Neural cell (in vitro differentiated cells): ENCODE results near the gene COL28A1.

Source experiments
- EP300 ChIP-seq: fragments of 450-650 bp; conservative IDR thresholded peaks from 2 replicates; pipeline ENCODE4 v1.6.1; 2014; ENCODE audit warnings: antibody characterized with exemption, mild to moderate bottlenecking, moderate library complexity; ENCODE audit not compliant: poor library complexity, severe bottlenecking
- EZH2 ChIP-seq: fragments of 200-600, 300-800 bp; shearing (Covaris generic), sonication (generic); IDR thresholded peaks from 2 replicates; pipeline ENCODE4 v1.6.1; 2014; ENCODE audit warnings: antibody characterized with exemption, low read length, borderline replicate concordance, mild to moderate bottlenecking; ENCODE audit not compliant: insufficient read depth, poor library complexity, severe bottlenecking
- MXI1 ChIP-seq: fragments of 450-650 bp; conservative IDR thresholded peaks from 2 replicates; pipeline ENCODE4 v1.6.1; 2014; ENCODE audit warnings: antibody characterized with exemption, mild to moderate bottlenecking; ENCODE audit not compliant: poor library complexity, severe bottlenecking
- POLR2AphosphoS5 ChIP-seq: IDR thresholded peaks from 2 replicates; pipeline ENCODE4 v1.6.1; 2012
- RAD21 ChIP-seq: fragments of 450-650 bp; conservative IDR thresholded peaks from 2 replicates; pipeline ENCODE4 v1.6.1; 2014; ENCODE audit warnings: antibody characterized with exemption, mild to moderate bottlenecking, moderate library complexity
- SMC3 ChIP-seq: fragments of 450-650 bp; conservative IDR thresholded peaks from 2 replicates; pipeline ENCODE4 v1.6.1; 2014; ENCODE audit warnings: antibody characterized with exemption, mild to moderate bottlenecking, moderate library complexity; ENCODE audit not compliant: poor library complexity
- TAF1 ChIP-seq: IDR thresholded peaks from 2 replicates; pipeline ENCODE4 v1.6.1; 2012; ENCODE audit warnings: low read depth
- TF ChIP-seq, protein P1 (sequence below): fragments of 450-650 bp; IDR thresholded peaks from 2 replicates; pipeline ENCODE4 v1.5.1; 2014; ENCODE audit warnings: antibody characterized with exemption, mild to moderate bottlenecking, moderate library complexity; ENCODE audit not compliant: poor library complexity, severe bottlenecking
- TF ChIP-seq, protein P2 (sequence below): IDR thresholded peaks from 2 replicates; pipeline ENCODE4 v1.6.1; 2012; ENCODE audit warnings: borderline replicate concordance

DNA sequence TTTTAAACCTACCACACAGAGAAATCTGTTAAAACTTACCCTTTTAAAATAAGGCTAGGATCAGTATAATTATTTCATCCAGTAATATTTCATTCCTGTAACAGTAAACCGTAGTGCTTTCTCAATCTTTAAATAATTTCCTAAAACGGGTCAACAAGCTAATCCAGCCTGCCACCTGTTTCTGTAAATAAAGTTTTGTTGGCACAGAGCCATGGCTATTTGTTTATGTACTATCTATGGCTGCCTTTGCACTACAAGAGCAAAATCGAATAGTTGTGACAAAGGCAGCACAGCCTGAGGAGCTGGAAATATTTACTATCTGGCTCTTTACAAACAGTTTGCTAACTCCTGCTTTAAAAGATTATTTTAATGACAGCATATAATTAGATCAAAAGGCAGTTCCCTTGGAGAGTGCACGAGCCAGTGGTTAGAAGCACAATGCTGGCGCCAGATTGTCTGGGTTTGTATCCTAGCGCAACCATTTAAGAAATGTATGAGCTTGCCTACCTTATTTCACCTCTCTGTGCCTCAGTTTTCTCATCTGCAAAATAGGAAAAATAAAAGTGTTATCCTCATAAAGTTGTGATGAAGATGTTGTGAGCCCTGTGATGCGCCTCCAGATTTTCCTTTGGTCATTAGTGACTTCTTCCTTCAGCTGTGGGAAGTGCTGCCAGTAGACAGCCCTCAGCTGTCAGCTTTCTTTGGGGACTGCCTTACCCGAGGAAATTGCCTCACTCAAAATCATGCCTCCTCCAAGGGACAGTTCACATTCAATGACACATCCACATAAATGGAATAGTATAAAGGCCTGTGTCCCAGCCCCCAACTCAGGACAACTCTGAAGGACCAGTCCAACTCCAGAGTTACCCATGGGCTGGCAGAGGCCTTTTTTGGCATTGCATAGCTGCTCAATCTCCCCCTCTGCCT lies 19.2 kb upstream of the COL28A1 start:
- TF ChIP-seq, protein P1, sequence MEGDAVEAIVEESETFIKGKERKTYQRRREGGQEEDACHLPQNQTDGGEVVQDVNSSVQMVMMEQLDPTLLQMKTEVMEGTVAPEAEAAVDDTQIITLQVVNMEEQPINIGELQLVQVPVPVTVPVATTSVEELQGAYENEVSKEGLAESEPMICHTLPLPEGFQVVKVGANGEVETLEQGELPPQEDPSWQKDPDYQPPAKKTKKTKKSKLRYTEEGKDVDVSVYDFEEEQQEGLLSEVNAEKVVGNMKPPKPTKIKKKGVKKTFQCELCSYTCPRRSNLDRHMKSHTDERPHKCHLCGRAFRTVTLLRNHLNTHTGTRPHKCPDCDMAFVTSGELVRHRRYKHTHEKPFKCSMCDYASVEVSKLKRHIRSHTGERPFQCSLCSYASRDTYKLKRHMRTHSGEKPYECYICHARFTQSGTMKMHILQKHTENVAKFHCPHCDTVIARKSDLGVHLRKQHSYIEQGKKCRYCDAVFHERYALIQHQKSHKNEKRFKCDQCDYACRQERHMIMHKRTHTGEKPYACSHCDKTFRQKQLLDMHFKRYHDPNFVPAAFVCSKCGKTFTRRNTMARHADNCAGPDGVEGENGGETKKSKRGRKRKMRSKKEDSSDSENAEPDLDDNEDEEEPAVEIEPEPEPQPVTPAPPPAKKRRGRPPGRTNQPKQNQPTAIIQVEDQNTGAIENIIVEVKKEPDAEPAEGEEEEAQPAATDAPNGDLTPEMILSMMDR, result no peak
- TF ChIP-seq EP300 (no peak), MXI1 (no peak), RAD21 (no peak), SMC3 (no peak), POLR2AphosphoS5 (no peak), EZH2 (no peak), TAF1 (no peak)
- TF ChIP-seq, protein P2, sequence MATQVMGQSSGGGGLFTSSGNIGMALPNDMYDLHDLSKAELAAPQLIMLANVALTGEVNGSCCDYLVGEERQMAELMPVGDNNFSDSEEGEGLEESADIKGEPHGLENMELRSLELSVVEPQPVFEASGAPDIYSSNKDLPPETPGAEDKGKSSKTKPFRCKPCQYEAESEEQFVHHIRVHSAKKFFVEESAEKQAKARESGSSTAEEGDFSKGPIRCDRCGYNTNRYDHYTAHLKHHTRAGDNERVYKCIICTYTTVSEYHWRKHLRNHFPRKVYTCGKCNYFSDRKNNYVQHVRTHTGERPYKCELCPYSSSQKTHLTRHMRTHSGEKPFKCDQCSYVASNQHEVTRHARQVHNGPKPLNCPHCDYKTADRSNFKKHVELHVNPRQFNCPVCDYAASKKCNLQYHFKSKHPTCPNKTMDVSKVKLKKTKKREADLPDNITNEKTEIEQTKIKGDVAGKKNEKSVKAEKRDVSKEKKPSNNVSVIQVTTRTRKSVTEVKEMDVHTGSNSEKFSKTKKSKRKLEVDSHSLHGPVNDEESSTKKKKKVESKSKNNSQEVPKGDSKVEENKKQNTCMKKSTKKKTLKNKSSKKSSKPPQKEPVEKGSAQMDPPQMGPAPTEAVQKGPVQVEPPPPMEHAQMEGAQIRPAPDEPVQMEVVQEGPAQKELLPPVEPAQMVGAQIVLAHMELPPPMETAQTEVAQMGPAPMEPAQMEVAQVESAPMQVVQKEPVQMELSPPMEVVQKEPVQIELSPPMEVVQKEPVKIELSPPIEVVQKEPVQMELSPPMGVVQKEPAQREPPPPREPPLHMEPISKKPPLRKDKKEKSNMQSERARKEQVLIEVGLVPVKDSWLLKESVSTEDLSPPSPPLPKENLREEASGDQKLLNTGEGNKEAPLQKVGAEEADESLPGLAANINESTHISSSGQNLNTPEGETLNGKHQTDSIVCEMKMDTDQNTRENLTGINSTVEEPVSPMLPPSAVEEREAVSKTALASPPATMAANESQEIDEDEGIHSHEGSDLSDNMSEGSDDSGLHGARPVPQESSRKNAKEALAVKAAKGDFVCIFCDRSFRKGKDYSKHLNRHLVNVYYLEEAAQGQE, result no peak
